ENCODE data around the gene SSRP1.
A peak's percentile ranks its signal among the peaks of the same experiment; 100 is the strongest.

Gene SSRP1

DNA sequence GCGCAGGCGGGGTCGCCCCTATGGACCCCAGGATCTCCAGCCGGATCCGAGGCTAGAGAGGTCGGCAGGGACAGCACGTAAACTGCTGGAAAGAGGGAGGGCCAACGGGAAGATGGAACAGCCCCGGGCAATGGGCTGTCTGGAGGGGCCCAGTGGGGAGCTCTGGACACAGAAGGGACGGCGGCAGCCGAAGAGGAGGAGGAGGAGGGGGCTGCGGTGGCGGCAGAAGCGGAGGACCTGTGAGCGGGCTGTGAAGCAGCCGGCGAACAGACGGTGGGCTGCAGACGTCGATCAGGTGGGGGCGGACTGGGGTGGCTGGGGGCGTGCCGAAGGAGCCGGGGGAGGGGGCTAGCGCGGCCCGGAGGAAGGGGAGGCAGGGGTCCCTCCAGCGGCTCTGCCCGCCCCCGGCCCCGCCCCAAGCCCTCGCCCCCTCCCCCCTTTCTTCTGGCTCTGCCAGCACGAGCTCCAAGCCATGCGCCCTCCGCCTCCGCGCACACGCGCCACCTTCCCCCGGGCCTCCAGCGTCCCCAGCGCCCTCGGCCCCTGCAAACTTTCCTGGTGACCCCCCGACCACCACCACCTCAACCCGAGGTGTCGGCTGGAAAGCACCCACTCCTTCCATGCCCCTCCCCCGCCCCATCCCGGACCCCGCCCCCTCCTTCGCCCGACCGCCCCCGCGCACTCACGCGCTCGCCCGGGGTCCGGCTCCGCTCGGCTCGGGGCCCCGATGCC lies 11.4 kb downstream of the SSRP1 start:
- H3K9ac ChIP-seq (ENCODE audit: low read length) = peak overlapping the region; percentile 97
- peak; percentile 78 for DNase-seq
- H2BK12ac ChIP-seq (ENCODE audit: low read length in 2 of 2) = peak overlapping the region; percentile 71 to 83
- H3K4ac ChIP-seq (ENCODE audit: low read depth in 1 of 2, low read length in 2 of 2) = peak overlapping the region; percentile 54 to 93
- H3K4me3 ChIP-seq (ENCODE audit: insufficient read depth in 1 of 2, low read depth in 1 of 2, low read length in 2 of 2) = peak overlapping the region; percentile 81 to 97
- H4K8ac ChIP-seq (ENCODE audit: low read length) = peak overlapping the region; percentile 62
- H3K79me1 ChIP-seq (replicated peaks; ENCODE audit: low read length, poor library complexity, severe bottlenecking) = peaks cover 21% of the 10 kb centered on the region
- H3K9me3 ChIP-seq (ENCODE audit: control insufficient read depth, low read length) = no peaks in the 10 kb centered on the region
- no peak overlapping the region for H2AK5ac ChIP-seq (ENCODE audit: low read length, severe bottlenecking)
- H3K18ac ChIP-seq (ENCODE audit: low read depth in 1 of 2, low read length in 2 of 2) = peak overlapping the region; percentile 96 to 97
- peak overlapping the region; percentile 91 for H4K91ac ChIP-seq (ENCODE audit: low read length)
- peak overlapping the region in 1 of 2 experiments; percentile 90 for H3K23ac ChIP-seq (ENCODE audit: low read length in 2 of 2)
- H3K14ac ChIP-seq (ENCODE audit: low read length in 2 of 2) = peak overlapping the region; percentile 19 to 87
- peak overlapping the region; percentile 91 for H2BK120ac ChIP-seq (ENCODE audit: low read depth, low read length)
- H2AFZ ChIP-seq (ENCODE audit: low read depth, low read length) = no peak overlapping the region
- H3K36me3 ChIP-seq (ENCODE audit: control insufficient read depth in 1 of 2, insufficient read depth in 2 of 2, low read depth in 1 of 2, low read length in 2 of 2) = peaks cover 40 to 55% of the 10 kb centered on the region in 2 experiments
- peak overlapping the region; percentile 83 for H2BK5ac ChIP-seq (ENCODE audit: low read depth, low read length, poor library complexity, severe bottlenecking)
- H3K27me3 ChIP-seq (ENCODE audit: control insufficient read depth in 1 of 2, insufficient read depth in 1 of 2, low read length in 2 of 2) = no peaks in the 10 kb centered on the region
- WGBS = under 1% methylated on average over 36 of the region's 64 CpGs
- peak overlapping the region; percentile 78 for H3K27ac ChIP-seq (ENCODE audit: low read length, poor library complexity, severe bottlenecking)
- H2BK15ac ChIP-seq (ENCODE audit: low read depth, poor library complexity, severe bottlenecking) = peak overlapping the region; percentile 73
- peaks cover 30% of the 10 kb centered on the region for H3K4me1 ChIP-seq (ENCODE audit: control insufficient read depth, insufficient read depth, low read depth, low read length)
- peak overlapping the region; percentile 92 for H3K4me2 ChIP-seq (ENCODE audit: low read length, poor library complexity, severe bottlenecking)

- Histone ChIP-seq H3K4ac (ENCODE audit: low read depth in 1 of 2, low read length in 2 of 2) (peak overlapping the region; percentile 32 to 93), H2BK15ac (ENCODE audit: low read depth, poor library complexity, severe bottlenecking) (peak overlapping the region; percentile 94), H3K23ac (ENCODE audit: low read length in 2 of 2) (peak overlapping the region in 1 of 2 experiments; percentile 90), H2AK5ac (ENCODE audit: low read length, severe bottlenecking) (peak overlapping the region; percentile 94), H3K4me3 (ENCODE audit: insufficient read depth in 1 of 2, low read depth in 1 of 2, low read length in 2 of 2) (peak overlapping the region; percentile 81 to 97), H3K9me3 (ENCODE audit: control insufficient read depth, low read length) (no peaks in the 10 kb centered on the region), H3K36me3 (ENCODE audit: control insufficient read depth in 1 of 2, insufficient read depth in 2 of 2, low read depth in 1 of 2, low read length in 2 of 2) (peaks cover 40 to 53% of the 10 kb centered on the region in 2 experiments), H3K9ac (ENCODE audit: low read length) (peak overlapping the region; percentile 97), H3K14ac (ENCODE audit: low read length in 2 of 2) (peak overlapping the region; percentile 19 to 87), H2BK12ac (ENCODE audit: low read length in 2 of 2) (peak overlapping the region; percentile 71 to 83), H3K27ac (ENCODE audit: low read length, poor library complexity, severe bottlenecking) (peak overlapping the region; percentile 78), H4K8ac (ENCODE audit: low read length) (peak overlapping the region; percentile 56), H3K4me1 (ENCODE audit: control insufficient read depth, insufficient read depth, low read depth, low read length) (peaks cover 30% of the 10 kb centered on the region), H2AFZ (ENCODE audit: low read depth, low read length) (no peak overlapping the region), H2BK120ac (ENCODE audit: low read depth, low read length) (peak overlapping the region; percentile 91), H4K91ac (ENCODE audit: low read length) (peak overlapping the region; percentile 83), H2BK5ac (ENCODE audit: low read depth, low read length, poor library complexity, severe bottlenecking) (peak overlapping the region; percentile 84), H3K4me2 (ENCODE audit: low read length, poor library complexity, severe bottlenecking) (peak overlapping the region; percentile 92), H3K79me1 (replicated peaks; ENCODE audit: low read length, poor library complexity, severe bottlenecking) (peaks cover 20% of the 10 kb centered on the region), H3K27me3 (ENCODE audit: control insufficient read depth in 1 of 2, insufficient read depth in 1 of 2, low read length in 2 of 2) (no peaks in the 10 kb centered on the region), H3K18ac (ENCODE audit: low read depth in 1 of 2, low read length in 2 of 2) (peak overlapping the region; percentile 96 to 97)
- DNase-seq = no peak
- 2% methylated on average over 9 of the region's 9 CpGs for WGBS
These were observed 11.9 kb downstream of the SSRP1 start for GRCh38 chr11:57323855-57324153.

DNA sequence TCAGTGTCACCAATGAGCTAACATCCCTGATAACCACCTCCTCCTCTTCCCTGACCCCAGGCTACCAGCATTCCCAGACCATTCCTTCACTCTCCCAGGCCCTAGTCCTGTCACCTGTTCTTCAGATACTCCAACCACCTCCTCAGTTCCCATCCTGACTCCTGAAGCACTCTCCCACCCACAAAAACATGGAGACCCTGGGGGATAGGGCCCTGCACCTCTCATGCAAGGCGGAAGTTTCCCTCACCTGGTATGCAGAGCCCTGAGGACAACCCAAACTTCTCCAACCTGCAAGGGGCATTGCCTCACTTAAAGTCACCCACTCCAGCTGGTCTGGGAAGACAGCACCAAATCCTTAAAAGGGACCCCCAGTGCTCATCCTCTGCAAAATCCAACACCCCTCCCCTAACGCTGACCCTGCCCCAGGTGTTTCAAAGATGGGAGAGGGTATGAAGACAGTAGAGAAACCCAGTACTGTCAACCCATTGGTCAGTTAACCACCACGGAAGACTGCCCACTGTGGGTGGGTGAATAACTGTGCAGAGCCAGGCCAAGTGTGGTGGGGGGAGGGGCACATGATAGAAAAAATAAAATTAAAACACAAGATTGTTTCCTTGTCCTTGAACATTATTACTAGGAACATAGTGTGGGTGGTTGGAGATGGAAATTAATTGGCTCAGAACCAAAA lies 12.4 kb downstream of the SSRP1 start:
- H3K79me1 ChIP-seq (replicated peaks; ENCODE audit: low read length, poor library complexity, severe bottlenecking) = peaks cover 18% of the 10 kb centered on the region
- 88% methylated on average over 1 of the region's 3 CpGs for WGBS

More for the DNA sequence above, 12.4 kb downstream of the SSRP1 start:
- peak overlapping the region; percentile 84 for H2BK5ac ChIP-seq (ENCODE audit: low read depth, low read length, poor library complexity, severe bottlenecking)
- H3K23ac ChIP-seq (ENCODE audit: low read length in 2 of 2) = no peak overlapping the region
- H2BK120ac ChIP-seq (ENCODE audit: low read depth, low read length) = peak overlapping the region; percentile 91
- peak overlapping the region; percentile 29 to 97 for H3K18ac ChIP-seq (ENCODE audit: low read depth in 1 of 2, low read length in 2 of 2)
- peak overlapping the region; percentile 32 to 93 for H3K4ac ChIP-seq (ENCODE audit: low read depth in 1 of 2, low read length in 2 of 2)
- H2AFZ ChIP-seq (ENCODE audit: low read depth, low read length) = no peak overlapping the region
- H3K4me1 ChIP-seq (ENCODE audit: control insufficient read depth, insufficient read depth, low read depth, low read length) = peaks cover 32% of the 10 kb centered on the region
- H3K27me3 ChIP-seq (ENCODE audit: control insufficient read depth in 1 of 2, insufficient read depth in 1 of 2, low read length in 2 of 2) = no peaks in the 10 kb centered on the region
- H2AK5ac ChIP-seq (ENCODE audit: low read length, severe bottlenecking) = peak overlapping the region; percentile 94
- peak overlapping the region in 1 of 2 experiments; percentile 19 for H3K14ac ChIP-seq (ENCODE audit: low read length in 2 of 2)
- DNase-seq = peak; percentile 66
- H3K36me3 ChIP-seq (ENCODE audit: control insufficient read depth in 1 of 2, insufficient read depth in 2 of 2, low read depth in 1 of 2, low read length in 2 of 2) = peaks cover 42 to 52% of the 10 kb centered on the region in 2 experiments
- H3K4me2 ChIP-seq (ENCODE audit: low read length, poor library complexity, severe bottlenecking) = peak overlapping the region; percentile 92
- H3K4me3 ChIP-seq (ENCODE audit: insufficient read depth in 1 of 2, low read depth in 1 of 2, low read length in 2 of 2) = peak overlapping the region; percentile 81 to 97
- H4K8ac ChIP-seq (ENCODE audit: low read length) = peak overlapping the region; percentile 85
- H3K27ac ChIP-seq (ENCODE audit: low read length, poor library complexity, severe bottlenecking) = peak overlapping the region; percentile 78
- H2BK15ac ChIP-seq (ENCODE audit: low read depth, poor library complexity, severe bottlenecking) = peak overlapping the region; percentile 94
- peak overlapping the region; percentile 84 for H4K91ac ChIP-seq (ENCODE audit: low read length)
- peak overlapping the region; percentile 97 for H3K9ac ChIP-seq (ENCODE audit: low read length)
- H2BK12ac ChIP-seq (ENCODE audit: low read length in 2 of 2) = peak overlapping the region in 1 of 2 experiments; percentile 86
- no peaks in the 10 kb centered on the region for H3K9me3 ChIP-seq (ENCODE audit: control insufficient read depth, low read length)
